HG03565 (cell line): ENCODE measurements around the gene IL1RAP.
A peak's percentile ranks its signal among the peaks of the same experiment; 100 is the strongest.
"Not testable (repeated sequence)": the region's sequence is repeated elsewhere in the genome, so short reads cannot be mapped to it uniquely, and the experiment has no call there.

Experiments
- ATAC-seq: cut with Tn5 transposase; IDR thresholded peaks from one replicate; pipeline ENCODE4 v1.9.1; 2021; ENCODE audit warnings: mild to moderate bottlenecking, moderate library complexity; ENCODE audit not compliant: unreplicated experiment

The IL1RAP gene, protein sequence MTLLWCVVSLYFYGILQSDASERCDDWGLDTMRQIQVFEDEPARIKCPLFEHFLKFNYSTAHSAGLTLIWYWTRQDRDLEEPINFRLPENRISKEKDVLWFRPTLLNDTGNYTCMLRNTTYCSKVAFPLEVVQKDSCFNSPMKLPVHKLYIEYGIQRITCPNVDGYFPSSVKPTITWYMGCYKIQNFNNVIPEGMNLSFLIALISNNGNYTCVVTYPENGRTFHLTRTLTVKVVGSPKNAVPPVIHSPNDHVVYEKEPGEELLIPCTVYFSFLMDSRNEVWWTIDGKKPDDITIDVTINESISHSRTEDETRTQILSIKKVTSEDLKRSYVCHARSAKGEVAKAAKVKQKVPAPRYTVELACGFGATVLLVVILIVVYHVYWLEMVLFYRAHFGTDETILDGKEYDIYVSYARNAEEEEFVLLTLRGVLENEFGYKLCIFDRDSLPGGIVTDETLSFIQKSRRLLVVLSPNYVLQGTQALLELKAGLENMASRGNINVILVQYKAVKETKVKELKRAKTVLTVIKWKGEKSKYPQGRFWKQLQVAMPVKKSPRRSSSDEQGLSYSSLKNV

DNA sequence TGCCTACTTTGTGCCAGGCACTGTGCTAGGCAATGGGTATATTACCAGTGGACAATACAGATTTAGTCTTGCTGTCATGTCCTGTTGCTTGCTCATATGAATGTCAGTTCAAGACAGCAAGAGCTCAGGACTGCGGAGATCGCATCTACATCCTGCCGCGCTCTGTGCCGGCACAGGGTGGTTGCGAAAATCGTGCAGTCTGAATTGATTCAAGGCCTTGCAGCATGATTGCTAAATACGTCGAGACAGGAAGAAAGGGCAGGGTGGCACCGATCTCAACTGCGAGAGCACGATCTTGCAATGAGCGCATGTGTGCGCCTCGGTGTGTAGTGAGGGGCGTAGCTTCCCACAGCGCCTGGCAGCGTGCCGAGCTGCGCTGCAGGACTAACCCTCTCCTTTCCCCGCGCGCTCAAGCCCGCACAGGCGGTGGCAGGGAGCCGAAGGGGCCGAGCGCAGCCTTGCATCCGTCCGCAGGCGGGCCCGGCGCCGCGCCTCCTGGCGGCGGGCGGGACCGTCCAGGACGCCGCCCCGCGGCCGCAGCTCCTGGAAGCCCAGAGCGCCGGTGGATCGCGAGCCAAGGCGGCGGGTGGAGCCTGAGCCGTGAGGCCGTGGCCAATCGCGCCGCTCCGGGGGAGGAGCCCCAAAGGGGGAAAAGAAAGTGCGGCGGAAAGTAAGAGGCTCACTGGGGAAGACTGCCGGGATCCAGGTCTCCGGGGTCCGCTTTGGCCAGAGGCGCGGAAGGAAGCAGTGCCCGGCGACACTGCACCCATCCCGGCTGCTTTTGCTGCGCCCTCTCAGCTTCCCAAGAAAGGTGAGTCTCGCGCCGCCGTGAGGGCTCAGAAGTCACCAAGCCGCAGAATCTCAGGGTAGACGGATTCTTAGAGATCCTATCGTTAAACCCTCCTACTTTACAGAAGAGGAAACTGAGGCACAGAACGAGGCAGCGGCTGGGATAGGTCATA lies at the start of gene IL1RAP:
Gene IL1RAP (plus strand): TSS at position 677 of the 962 bp plus-strand sequence. CDS start 50,205 bp downstream, outside the sequence.
- peak; percentile 98 for ATAC-seq

DNA sequence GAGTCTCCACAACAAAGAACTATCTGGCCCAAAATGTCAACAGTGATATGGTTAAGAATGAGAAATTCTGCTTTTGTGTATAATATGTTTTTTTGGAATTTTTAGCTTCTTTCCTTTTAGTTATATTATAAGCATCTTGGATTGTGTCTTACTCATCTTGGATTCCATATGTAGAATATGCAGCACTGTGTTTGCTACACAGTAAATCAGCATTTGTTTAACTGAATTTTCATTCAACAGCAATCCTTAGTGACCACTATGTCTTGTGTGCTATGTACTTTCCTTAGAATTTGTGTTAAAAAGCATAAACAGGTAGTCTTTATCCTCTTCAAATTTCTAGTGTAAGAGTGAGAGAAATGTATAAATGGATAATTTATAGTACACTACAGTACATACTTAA lies 46.0 kb upstream of the IL1RAP start:
- ATAC-seq: no peak

DNA sequence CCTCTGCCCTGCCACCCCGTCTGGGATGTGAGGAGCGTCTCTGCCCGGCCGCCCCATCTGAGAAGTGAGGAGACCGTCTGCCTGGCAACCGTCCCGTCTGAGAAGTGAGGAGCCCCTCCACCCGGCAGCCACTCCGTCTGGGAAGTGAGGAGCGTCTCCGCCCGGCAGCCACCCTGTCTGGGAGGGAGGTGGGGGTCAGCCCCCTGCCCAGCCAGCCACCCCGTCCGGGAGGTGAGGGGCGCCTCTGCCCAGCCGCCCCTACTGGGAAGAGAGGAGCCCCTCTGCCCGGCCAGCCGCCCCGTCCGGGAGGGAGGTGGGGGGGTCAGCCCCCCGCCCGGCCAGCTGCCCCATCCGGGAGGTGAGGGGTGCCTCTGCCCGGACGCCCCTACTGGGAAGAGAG lies 40.6 kb upstream of the IL1RAP start:
- ATAC-seq: not testable (repeated sequence)

DNA sequence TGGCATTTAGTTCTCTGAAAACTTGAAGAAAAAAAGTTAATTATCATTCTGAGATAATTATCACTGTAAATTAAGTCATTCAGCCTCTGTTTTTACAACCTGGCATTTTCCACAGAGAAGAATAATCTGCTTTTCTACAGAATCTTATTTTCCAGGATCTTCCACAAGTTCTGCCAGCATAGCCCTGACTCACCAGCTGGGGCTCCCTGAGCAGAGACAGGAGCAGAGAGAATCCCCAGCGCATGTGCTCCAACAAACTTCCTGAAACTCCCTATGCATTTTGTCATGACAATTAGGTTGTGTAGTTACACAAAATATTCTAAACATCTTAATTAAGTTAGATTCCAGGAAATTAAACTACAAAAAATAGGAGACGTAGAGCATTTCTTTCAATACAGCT lies 32.1 kb upstream of the IL1RAP start:
- no peak for ATAC-seq

DNA sequence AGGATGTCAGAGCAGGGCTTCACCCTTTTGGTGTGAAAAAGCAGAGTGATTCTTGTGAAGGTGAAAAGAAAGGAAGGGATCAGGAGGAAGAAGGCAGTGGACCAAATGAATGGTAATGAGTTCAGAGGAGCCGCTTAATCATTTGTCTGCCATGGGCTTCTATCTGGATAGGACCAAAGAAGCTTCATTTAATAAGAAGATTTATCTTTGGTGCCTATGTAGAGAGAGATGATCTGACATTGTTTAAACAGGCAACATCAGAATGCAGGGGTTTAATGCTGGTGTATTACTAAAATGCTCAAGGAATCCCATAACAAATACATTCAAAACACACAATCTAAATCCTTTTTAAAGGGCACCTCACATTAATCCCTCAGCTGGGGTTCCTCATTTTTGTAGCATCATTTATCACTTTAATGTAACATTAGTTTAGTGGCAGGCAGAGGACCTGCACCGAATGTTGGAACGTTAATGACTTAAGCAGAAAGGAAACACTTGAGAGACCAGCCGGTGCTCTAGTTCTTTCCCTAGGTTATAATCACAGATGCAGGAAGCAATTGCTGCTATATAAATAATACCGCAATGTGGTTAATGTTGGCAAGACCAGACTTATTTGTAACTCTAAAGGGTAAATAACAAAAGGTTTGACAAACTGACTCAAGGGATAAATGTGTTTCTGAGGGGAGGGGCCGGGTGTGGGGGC lies 27.9 kb upstream of the IL1RAP start:
- no peak for ATAC-seq

DNA sequence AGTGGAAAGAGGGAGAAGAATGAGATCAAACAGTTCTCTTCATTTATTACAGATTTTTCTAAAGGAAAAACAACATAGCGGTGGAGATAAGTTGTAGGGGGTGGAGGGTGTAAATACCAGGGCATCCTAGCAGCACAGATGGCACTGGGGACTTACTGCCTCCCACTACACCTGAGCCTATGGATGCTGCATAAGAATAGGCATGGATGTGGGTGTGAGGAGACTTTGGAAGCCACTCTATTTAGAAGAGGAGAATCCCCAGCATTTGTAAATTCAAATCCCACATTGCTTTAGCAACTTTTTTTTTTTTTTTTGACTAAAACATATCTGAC lies 27.4 kb upstream of the IL1RAP start:
- ATAC-seq: no peak

DNA sequence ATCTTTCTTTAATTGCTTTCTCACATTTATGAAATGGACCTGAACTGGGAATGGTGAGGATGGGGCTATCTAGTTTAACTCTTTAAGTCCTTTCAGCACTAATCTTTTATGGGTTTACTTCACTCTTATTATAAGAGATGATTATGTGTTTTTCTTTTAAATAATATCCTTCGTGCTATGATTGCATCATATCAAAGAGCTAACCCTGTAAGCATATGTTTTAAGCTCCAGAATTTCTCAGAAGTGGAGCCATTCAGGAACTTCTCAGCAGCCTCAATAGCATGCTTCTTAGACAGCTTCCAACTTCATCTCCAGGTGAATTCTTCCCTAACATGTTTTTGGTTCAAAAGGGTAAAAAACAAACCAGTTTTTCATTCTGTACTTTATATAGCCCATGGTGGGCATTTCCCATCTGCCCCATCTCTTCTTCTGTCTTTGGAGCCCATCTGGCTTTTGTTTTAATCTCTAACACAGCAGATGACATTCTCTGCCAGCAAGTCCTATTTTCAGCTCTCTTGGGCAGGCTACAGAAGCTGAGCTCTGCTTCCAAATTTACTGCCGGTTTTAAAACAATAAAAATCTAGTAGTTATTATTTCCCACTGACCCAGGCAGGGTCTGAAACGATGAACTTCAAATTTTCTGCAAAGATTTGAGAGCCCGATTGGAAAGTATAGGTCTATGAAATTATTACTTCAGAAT lies 26.8 kb upstream of the IL1RAP start:
- no peak for ATAC-seq

DNA sequence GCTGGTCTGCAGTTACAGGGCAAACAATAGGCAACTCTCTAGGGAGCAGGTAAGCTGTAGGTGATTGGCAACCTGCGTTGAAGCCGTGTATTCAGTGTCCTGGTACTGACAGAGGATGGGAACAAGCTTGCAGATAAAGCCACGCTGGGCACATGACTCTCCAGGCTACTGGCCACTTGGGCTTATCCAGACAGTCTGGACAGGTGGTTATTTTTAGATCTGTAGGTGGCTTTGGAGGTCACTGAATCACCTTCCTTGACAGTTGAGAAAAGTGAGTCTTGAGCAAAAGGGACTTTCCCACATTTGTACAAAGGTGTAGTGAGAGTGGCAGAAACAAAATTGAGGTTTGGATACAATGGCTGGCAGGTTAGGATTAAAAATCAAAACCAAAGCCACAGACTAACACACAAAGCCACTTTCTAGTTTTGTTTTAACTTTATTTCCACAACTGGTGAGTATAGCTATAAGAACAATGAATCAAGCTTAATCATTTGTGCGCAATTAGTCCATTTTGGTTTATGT lies 22.3 kb upstream of the IL1RAP start:
- ATAC-seq: no peak

DNA sequence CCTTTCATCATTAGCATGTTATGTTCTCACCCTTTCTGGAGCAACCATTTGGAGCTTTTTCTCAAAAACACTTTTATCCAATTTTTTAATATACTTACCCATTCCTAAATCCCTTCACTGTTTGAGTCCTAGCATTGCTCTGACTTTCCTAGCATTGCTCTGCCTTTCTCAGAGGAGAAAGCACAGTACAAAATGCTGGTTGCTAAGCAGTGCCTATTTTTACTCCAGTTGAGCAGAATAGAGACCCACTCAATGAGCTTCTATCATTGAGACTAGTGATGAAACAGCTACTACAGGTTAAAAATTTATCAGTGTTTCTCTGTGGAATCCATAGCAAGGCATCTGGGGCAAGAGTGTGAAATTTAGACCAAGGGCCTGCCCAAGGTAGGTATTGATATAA lies 21.8 kb upstream of the IL1RAP start:
- ATAC-seq: no peak

DNA sequence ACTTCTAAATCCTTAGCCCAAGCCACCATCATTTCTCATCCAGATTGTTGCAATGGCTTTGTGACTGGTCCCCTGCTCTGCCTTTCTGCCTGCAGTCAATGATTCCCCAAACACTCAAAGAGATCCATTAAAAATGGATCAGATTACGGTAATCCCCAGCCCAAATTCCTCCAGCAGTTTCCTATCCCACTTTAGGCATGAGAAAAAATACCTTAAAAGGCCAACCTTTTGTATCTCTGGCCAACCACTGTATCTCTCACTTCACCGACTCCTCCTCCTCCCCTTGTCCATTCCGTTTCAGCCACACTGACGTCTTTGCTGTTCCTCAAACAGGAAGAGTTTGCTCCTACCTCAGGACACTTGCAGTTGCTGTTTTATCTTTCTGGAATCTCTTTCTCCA lies 20.9 kb upstream of the IL1RAP start:
- no peak for ATAC-seq

DNA sequence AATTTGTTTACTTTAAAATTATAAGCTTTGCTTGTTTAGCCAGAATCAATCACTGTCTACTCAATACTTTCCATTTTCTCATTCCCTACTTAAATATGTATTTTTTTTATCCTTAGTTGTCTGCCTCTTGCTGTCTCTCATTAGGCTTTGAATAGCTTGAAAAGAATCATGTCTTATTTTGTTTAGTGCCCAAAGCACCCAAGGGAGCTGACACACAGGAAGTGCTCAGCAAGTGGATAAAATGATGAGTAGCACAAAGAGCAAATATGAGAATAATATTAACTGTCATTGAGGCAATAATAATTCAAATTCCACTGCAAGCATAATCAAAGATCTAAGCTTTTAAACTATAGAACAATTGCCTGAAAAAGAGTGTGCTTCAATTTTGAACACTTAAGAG lies 19.0 kb upstream of the IL1RAP start:
- no peak for ATAC-seq

DNA sequence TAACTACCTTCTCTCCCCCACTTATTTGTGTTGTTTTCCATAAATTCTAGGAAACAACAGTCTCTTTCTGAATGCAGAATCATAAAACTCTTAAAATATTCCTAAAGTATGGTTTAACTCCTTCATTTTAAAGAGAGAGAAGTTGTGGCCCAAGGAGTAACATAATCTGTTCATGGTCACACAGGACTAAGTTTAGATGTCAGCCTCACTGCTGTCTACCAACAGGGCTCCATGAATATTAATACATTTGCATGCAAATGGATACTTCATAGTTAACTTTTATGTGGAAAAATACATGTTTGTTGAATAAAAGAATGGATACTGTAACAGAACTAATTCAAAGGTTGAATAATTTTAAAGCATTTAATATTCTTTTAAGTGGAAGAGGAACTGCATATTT lies 18.5 kb upstream of the IL1RAP start:
- ATAC-seq: no peak

DNA sequence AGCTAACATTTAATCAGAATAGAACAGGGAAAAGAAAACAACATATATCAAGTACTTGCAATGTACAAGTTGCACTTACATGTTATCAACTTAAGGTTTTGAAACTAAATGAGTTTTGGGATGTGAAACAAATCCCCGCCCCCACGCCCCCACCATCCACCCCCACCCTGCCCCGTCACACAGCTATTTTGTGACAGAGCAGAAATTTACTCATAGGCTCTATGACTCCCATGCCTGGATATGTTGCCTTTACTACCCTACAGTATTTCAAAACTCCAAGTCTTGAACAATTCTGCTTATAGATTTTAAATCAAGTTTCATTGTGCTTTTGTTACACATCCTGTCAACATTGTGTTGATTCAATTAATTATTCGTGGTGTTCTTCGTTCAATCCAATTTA lies 18.1 kb upstream of the IL1RAP start:
- no peak for ATAC-seq

DNA sequence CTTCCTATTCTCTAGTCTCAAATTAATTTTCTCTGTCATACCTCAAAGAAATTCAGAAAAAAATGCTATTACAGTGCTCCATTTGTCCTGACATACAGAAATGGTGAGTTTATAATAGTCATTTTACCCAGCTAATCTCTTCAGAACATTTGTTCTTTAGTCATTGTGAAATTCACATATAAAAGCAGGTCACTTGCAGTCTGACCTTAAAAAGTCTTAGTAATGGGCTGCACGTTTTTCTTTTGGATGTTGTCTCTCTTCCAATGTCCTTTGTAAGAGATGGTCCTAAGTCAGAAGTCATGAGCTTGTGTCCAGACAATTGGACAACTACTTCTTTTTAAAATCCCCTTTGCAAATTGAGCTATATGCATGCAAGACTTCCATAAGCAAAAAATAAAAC lies 17.0 kb upstream of the IL1RAP start:
- no peak for ATAC-seq

DNA sequence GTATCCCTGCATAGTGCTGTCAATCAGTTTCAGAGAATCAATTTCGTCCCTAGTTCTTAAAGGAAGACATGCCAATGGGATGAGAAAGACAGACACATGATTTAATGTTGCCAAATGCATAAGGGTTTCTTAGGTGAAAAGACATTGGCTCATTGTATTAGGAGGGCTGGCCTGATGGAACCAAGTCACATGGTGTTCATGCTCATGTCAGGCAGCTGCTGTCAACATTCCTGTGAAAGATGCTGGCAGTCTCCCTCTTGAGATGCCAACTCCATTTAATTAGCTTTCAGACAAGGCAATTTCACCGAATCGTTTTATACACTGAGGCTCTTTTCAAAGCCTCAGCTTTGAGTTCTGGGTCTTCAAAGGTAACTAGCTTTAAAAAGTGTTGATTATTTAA lies 16.1 kb upstream of the IL1RAP start:
- no peak for ATAC-seq

DNA sequence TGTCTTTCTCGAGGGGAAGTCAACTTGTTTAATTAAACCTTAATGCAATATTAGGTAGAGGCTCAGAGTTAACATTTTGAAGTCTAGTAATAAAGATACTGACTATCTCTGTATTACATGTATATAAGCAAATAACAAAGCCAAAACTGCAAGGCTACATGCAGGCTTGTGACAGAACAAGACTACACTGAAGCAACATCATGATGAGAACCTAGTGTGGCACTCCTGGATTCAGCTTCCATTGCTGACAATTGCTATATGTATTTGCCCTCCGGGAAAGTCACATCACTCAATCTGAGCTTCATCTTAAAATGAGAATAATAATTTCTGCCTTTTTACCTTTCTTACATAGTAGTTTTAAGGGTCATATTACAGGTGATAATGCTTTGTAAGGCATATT lies 15.6 kb upstream of the IL1RAP start:
- no peak for ATAC-seq

DNA sequence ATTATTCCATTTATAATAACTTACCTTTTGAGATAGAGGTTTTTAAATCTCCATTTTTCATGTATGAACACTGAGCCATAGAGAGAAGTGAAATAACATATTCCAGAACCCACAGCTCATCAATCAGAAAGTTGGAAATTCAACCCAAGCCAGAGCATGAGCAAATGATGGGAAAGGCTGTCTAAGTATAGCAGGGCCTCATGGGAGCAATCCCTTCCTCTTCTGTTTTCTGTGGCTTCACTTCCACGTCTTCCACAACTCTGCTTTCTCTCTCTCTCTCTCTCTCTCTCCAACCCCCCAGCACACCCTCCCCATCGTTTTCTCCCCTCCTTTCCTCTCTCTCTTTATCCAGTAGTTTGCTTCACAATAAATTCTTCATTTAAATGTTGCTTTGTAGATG lies 14.8 kb upstream of the IL1RAP start:
- no peak for ATAC-seq

DNA sequence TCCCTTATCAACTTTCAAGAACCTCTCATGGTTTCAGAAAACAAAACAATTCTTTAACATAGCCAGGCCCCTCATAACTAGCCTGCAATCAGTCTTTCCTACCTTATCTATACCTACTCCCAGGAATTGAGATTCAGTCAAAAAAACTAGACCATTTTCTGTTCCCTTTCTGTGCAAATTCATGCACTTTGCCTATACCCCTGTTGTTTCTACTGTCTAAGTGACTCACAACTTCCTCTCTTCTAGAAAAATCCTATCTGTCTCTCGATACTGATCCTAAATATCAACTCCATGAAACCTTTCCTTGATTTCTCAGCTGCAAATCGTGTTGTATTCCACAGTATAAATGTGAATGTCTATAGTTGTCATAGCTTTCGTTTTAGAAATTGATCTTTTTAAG lies 10.9 kb upstream of the IL1RAP start:
- ATAC-seq: no peak

DNA sequence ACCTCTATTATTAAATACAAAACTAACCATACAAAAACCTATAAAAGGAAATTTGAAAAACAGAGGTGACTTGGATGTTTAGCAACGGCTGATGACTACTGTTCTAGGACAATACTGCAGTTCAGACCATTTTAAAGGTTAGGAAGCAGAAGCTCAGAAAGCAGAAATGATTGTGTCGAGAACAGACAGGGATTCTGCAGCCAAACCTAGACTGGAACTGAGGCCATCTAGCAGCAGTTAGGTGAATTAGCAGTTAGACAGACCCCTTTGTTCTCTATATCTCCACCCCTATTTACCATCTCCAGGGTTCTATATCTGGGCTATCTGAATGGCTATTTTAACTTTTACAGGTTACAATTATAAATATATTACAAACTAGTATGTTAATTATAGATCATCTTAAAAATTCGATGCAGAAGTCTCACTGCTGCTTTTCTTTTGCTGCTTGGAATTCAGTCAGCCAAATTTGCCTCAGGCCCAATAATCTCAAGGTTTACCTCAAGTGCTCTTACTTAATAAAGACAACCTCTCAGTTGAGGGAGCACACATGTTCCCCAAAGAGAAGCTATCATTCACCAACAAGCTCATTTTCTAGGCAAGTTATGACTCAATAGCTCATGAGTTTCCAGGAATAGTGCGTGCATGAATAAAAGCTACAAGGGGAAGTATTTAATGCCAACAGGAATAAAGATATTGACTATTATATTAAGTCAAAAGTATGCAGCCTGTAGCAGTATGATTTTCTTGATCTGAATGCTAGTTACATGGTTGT lies 9.3 kb upstream of the IL1RAP start:
- ATAC-seq: no peak
